Ovary (tissue), 9 donors: Measurements from ENCODE around the gene CRNKL1. TPM values are rescaled to one million over a fixed set of nuclear protein-coding genes. Genes with fewer than 3 reads are reported as not detected.

ENCODE experiments used
- DNase-seq, 5 donors: peaks; one replicate each; pipeline ENCODE4 v3.0.0-alpha.2; 2019 to 2020
- H3K27ac ChIP-seq, 2 donors: fragments of 200-600 bp; one replicate each; pipeline versions ENCODE4 v1.5.1 to v1.8.0; 2019 to 2022
- H3K27me3 ChIP-seq: fragments of 200-600 bp; one replicate; pipeline ENCODE4 v1.8.0; 2022
- H3K36me3 ChIP-seq: fragments of 200-600 bp; sonication (generic); one replicate; pipeline ENCODE4 v1.5.1; 2019
- H3K4me1 ChIP-seq: one replicate; pipeline ENCODE4 v1.8.1; 2013; ENCODE audit warnings: mild to moderate bottlenecking, moderate library complexity; ENCODE audit not compliant: insufficient read depth
- H3K4me3 ChIP-seq: fragments of 200-600 bp; sonication (generic); one replicate; pipeline ENCODE4 v1.5.1; 2017
- H3K9me3 ChIP-seq, 2 donors: fragments of 200-600 bp in 1 of 2; sonication (generic) in 1 of 2; one replicate each; pipeline versions ENCODE4 v1.5.1 to v1.8.1; 2013 to 2019; ENCODE audit warnings: mild to moderate bottlenecking in 1 of 2, moderate library complexity in 1 of 2
- CTCF ChIP-seq, 3 donors: fragments of 450-650 bp in 2 of 3; fragments of 200-600 bp in 1 of 3; IDR thresholded peaks; one replicate each; pipeline versions ENCODE4 v1.5.1 to v1.8.0; 2016 to 2022; ENCODE audit warnings: antibody characterized with exemption in 3 of 3, mild to moderate bottlenecking in 1 of 3
- EP300 ChIP-seq: sonication (generic); formaldehyde crosslinking; IDR thresholded peaks from one replicate; pipeline ENCODE4 v1.6.1; 2017; ENCODE audit warnings: antibody characterized with exemption
- POLR2A ChIP-seq: fragments of 450-650 bp; IDR thresholded peaks from one replicate; pipeline ENCODE4 v1.6.1; 2017; ENCODE audit warnings: antibody characterized with exemption, mild to moderate bottlenecking, moderate library complexity
- WGBS, 3 donors: extraction: QIAGEN DNeasy Blood & Tissue Kit in 1 of 3; methylation state at CpG; one replicate each; pipeline versions ENCODE4 v1.1.5 to v1.1.7; 2013 to 2017; 5-methylcytosine and 5-hydroxymethylcytosine counted together
- intact Hi-C, 4 donors: fragments of 100-400 bp; cut with DNase I; formaldehyde crosslinking; loops; one replicate each; pipeline versions ENCODE4 v1.11.0 to v1.15.1; 2022 to 2023
- polyA plus RNA-seq, 2 donors: library from polyadenylated mRNA; stranded (reverse); fragments of 200-250 nt in 1 of 2; fragments of 350-450 nt in 1 of 2; fragmentation: Illumina TruSeq in 1 of 2; extraction: RNeasy Lipid Tissue Mini Kit (QIAGEN cat#74804) in 1 of 2; gene quantifications; one replicate each; pipeline ENCODE4 v1.2.3, GENCODE V29; 2013 to 2014
- total RNA-seq, 7 donors: library from RNA; depleted of rRNA in 2 of 7; stranded (reverse); fragments of >200 nt in 2 of 7; fragmentation: NEBNext Ultra II Directional in 3 of 7; extraction: Animal tissue kit (Norgen Biotek cat#: 25700) in 3 of 7; gene quantifications; one replicate each; pipeline versions ENCODE4 v1.1.0 to v1.2.4, GENCODE V29; 2016 to 2023
- donor health status: DM: no; HTN: no; CAD: no; lungs with moderate emphysema.
- donor health status: DM: no; HTN: no; CAD: no.
- donor health status: Bipolar disorder and iron deficiency.
- donor health status: DM: yes; HTN: yes; CAD: no.
- donor health status: DM: no; HTN: no; CAD: no.
- donor health status: DM: yes; HTN: yes; CAD: no.

CRNKL1 gene
- total and polyA plus RNA-seq, 9 donors: 12.7 to 25.0 (median 22.5) TPM

GRCh38 chr20:20078041-20078440, 25.8 kb upstream of the CRNKL1 start:
- WGBS, 3 donors: 88 to 93% (median 93%) methylated on average over 4 of the region's 4 CpGs
- no peak overlapping the region for H3K4me3 ChIP-seq
- H3K27ac ChIP-seq: no peak overlapping the region
- intact Hi-C loops: no loop called here
- H3K9me3 ChIP-seq: no peaks in the 10 kb centered on the region
- H3K4me1 ChIP-seq: no peaks in the 10 kb centered on the region
- no peaks in the 10 kb centered on the region for H3K36me3 ChIP-seq
- TF ChIP-seq POLR2A (no peak), EP300 (no peak), CTCF (IDR thresholded peaks at IDR 0.05) (no peak)
- no peaks in the 10 kb centered on the region for H3K27me3 ChIP-seq
- DNase-seq: no peak

GRCh38 chr20:20076297-20077065, 24.2 kb upstream of the CRNKL1 start:
- Histone ChIP-seq H3K4me1 (no peaks in the 10 kb centered on the region), H3K4me3 (no peak overlapping the region), H3K9me3 (no peaks in the 10 kb centered on the region), H3K36me3 (no peaks in the 10 kb centered on the region), H3K27ac (no peak overlapping the region), H3K27me3 (no peaks in the 10 kb centered on the region)
- intact Hi-C loops: no loop called here
- TF ChIP-seq CTCF (IDR thresholded peaks at IDR 0.05) (no peak), POLR2A (no peak), EP300 (no peak)
- DNase-seq: no peak
- 82 to 85% (median 84%) methylated on average over 9 of the region's 9 CpGs for WGBS, 3 donors

GRCh38 chr20:20075032-20075431, 22.8 kb upstream of the CRNKL1 start:
- H3K4me1 ChIP-seq: no peaks in the 10 kb centered on the region
- TF ChIP-seq CTCF (IDR thresholded peaks at IDR 0.05) (no peak), POLR2A (no peak), EP300 (no peak)
- 82 to 85% (median 83%) methylated on average over 4 of the region's 4 CpGs for WGBS, 3 donors
- DNase-seq: no peak
- no peaks in the 10 kb centered on the region for H3K9me3 ChIP-seq
- no peaks in the 10 kb centered on the region for H3K36me3 ChIP-seq
- no peaks in the 10 kb centered on the region for H3K27me3 ChIP-seq
- no peak overlapping the region for H3K4me3 ChIP-seq
- H3K27ac ChIP-seq: no peak overlapping the region
- intact Hi-C loops: no loop called here

- Histone ChIP-seq H3K4me3 (no peak overlapping the region), H3K27me3 (no peaks in the 10 kb centered on the region), H3K9me3 (no peaks in the 10 kb centered on the region), H3K4me1 (no peaks in the 10 kb centered on the region), H3K36me3 (no peaks in the 10 kb centered on the region), H3K27ac (no peak overlapping the region)
- no peak for DNase-seq
- WGBS, 3 donors: 59 to 68% (median 61%) methylated on average over 15 of the region's 15 CpGs
- TF ChIP-seq CTCF (IDR thresholded peaks at IDR 0.05): no peak
- no peak for TF ChIP-seq POLR2A
- no peak for TF ChIP-seq EP300
- intact Hi-C loops: no loop called here
Observed at GRCh38 chr20:20073801-20074371, 21.6 kb upstream of the CRNKL1 start.
